HG03025 (cell line): ENCODE data around the gene WSB2.

Experiments
- ATAC-seq: cut with Tn5 transposase; IDR thresholded peaks from one replicate; pipeline ENCODE4 v1.9.1; 2021; ENCODE audit warnings: mild to moderate bottlenecking, moderate library complexity; ENCODE audit not compliant: unreplicated experiment, low FRiP score

The WSB2 gene

GRCh38 chr12:118063576-118064391, 2.8 kb upstream of the WSB2 start:
- ATAC-seq, result no peak

- no peak for ATAC-seq
These were observed 1.2 kb upstream of the WSB2 start for GRCh38 chr12:118061873-118062843.

- no peak for ATAC-seq
These were observed 523 bp downstream of the WSB2 start for GRCh38 chr12:118060301-118061010.

GRCh38 chr12:118059341-118060191, 1.4 kb downstream of the WSB2 start:
- ATAC-seq, result no peak

DNA sequence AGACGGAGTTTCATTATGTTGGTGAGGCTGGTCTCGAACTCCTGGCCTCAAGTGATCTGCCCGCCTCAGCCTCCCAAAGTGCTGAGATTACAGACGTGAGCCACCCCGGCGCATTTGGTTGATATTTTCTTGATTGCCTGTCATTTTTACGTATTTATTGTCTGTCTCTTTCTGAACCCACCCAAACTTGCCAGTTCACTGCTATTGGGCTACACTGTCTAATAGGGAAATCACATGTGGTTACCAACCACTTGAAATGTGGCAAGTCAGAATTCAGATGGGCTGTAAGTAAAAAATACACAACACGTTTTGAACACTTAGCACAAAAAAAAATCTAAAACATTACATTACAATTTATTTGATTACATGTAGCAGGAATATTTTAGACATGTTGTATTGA, 2.1 kb downstream of the WSB2 start:
- no peak for ATAC-seq

GRCh38 chr12:118058227-118058626, 2.8 kb downstream of the WSB2 start:
- ATAC-seq, result no peak

- ATAC-seq, result no peak
These were observed 4.9 kb downstream of the WSB2 start for GRCh38 chr12:118055865-118056773.

DNA sequence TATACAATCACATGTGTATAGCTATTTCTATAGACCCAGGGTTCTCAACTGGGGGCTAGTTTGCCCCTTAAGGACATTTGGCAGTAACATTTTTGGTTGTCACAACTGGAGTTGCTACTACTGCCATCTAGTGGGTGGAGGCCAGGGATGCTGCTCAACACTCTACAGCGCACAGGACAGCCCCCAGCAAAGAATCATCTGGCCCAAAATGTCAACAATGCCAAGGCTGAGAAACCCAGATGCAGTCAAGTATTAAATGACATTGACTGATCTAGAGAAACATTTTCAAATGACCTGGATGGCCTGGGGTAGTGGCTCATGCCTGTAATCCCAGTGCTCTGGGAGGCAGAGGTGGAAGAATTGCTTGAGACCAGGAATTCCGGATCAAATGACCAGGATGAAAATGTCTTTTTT, 5.8 kb downstream of the WSB2 start:
- no peak for ATAC-seq

- no peak for ATAC-seq
These were observed 7.7 kb downstream of the WSB2 start for GRCh38 chr12:118053071-118053985.

- ATAC-seq, result no peak
These were observed 8.5 kb downstream of the WSB2 start for GRCh38 chr12:118052324-118053070.

GRCh38 chr12:118050972-118051910, 9.7 kb downstream of the WSB2 start:
- no peak for ATAC-seq

DNA sequence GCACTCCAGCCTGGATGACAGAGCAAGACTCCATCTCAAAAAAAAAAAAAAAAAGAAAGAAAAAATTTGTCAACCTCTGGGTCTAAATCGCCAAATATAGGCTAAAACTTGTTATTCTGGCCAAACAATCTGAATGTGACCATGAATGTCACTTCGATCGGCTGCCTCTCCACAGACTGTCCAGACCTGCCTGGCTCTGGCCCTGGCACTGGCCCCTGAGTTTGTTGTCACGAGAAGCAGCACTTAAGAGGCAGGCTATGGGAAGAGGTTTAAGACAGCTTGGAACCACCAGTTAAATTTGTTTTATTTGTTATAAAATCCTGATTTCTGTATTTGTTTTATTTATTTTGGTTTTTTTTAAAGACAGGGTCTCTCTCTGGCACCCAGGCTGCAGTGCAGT, 14.5 kb downstream of the WSB2 start:
- ATAC-seq, result no peak

GRCh38 chr12:118044577-118044976, 16.4 kb downstream of the WSB2 start:
- ATAC-seq, result no peak

- no peak for ATAC-seq
These were observed 16.9 kb downstream of the WSB2 start for GRCh38 chr12:118044075-118044474.

- ATAC-seq, result no peak
These were observed 18.9 kb downstream of the WSB2 start for GRCh38 chr12:118042091-118042490.

DNA sequence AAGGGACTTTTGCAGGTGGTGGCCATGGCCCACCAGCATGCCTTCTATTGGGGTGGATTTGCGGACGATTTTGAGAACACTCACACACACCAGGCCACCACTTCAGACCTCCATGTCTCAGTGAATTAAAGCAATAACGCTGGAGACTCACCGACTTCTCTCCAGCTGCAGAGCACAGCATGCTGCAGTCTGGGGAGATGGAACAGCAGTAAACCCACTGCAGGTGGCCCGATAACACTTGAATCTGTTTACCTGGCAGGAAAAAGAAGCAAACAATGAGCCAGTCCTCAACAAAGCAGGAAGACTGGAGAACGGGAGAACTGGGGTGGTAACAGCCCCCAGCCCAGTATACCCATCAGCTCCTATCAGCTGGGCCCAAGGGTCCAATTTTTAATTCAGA, 22.8 kb downstream of the WSB2 start:
- ATAC-seq, result no peak
